GM18526 (cell line): Measurements from ENCODE around the gene C1QBP.
A peak's percentile ranks its signal among the peaks of the same experiment; 100 is the strongest.

Experiments
- POLR2A ChIP-seq: IDR thresholded peaks from 3 replicates; pipeline ENCODE4 v1.6.1; 2011; ENCODE audit not compliant: insufficient read length; ENCODE audit errors: extremely low read depth

Gene C1QBP

DNA sequence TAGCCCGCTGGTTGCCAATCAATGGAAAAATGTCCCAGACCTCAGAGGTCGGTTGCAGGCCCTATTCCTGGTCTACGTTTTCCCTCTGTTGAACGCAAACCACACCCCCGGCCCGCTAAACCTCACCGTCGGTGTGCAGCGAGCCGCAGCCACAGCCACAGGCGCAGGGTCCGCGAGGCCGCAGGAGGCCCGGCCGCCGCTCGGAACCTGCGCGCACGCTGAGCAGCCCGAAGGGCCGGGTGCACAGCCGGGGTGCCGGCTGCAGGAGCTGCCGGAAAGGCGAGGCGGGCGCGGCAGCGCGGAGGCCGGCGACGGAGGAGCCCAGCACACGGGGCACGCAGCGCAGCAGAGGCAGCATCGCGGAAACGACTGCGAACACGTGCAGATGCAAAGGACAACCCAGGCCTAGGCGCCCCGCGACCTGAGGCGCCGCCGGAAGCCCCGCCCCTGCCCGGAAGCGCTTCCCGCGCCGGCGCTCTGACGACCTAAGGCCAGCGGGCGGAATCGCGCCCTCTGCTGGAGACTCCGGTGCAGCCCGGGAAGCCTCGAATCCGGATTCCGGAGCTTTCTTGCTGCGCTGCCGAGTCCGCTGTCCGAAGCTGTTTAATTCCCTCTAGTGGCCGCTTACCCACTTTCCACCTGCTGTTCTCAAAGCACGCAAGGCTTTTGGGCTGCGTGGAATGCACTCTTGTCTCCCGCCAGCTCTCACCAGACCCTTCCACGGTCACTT, at the start of gene C1QBP:
C1QBP (minus strand) TSS at position 440 of the 730 bp plus-strand sequence; CDS start at position 358, 82 bp downstream.
- peak; percentile 92 for TF ChIP-seq POLR2A

- no peak for TF ChIP-seq POLR2A
Observed at GRCh38 chr17:5488752-5489151, 49.8 kb upstream of the C1QBP start.

DNA sequence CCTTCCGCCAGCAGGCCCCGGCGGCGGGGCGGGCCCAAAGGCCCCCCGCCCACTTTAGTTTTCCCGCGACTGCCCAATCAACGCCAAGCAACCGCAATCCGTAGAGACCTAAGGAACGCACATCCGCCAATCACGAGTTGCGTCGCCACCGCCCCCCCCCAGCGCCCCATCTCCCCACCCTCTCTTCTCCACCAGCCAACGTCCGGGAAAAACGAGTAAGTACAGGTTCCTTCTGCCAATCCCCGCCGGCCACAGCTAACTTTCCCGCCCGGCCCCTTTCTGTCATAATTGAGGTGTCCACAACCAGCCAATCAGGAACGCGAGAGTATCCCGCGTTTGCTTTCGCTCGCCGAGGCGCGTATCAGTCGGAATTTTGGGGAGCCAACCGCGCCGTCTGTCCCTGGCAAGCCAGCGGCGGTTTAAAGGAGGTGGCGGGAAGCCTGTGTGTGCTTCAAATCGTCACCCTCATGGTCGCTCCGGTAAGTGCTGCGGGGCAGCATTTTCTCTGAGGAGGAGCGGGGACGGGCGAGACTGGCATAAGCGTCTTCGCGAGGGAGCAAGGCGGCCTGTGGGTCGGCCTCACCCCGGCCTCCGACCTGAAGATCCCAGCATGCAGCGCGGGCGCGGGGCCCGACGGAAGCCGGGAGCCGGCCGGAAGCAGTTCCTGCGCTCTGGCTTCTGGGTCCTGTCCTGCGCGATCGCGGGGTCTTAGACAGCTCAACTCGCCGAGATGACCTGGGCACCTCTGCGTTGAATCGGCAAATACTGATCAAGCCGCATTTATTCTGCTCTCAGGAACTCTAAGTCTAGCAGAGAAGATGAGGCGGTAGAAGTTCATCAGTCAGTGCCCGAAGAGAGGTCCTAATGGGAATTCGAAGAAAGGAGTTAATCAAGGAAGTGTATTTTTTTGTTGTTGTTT, 47.5 kb upstream of the C1QBP start, which contains the start of gene MIS12:
MIS12 (plus strand) TSS at position 361 of the 919 bp plus-strand sequence. CDS start 2,297 bp downstream, outside the sequence.
- peak; percentile 75 for TF ChIP-seq POLR2A

GRCh38 chr17:5485270-5486205, 46.6 kb upstream of the C1QBP start, which contains the start of gene DERL2:
DERL2 (minus strand) TSS chr17:5486178; CDS start chr17:5486161, 17 bp downstream.
- peak; percentile 64 for TF ChIP-seq POLR2A

GRCh38 chr17:5481451-5481850, 42.5 kb upstream of the C1QBP start:
- TF ChIP-seq POLR2A, result no peak

DNA sequence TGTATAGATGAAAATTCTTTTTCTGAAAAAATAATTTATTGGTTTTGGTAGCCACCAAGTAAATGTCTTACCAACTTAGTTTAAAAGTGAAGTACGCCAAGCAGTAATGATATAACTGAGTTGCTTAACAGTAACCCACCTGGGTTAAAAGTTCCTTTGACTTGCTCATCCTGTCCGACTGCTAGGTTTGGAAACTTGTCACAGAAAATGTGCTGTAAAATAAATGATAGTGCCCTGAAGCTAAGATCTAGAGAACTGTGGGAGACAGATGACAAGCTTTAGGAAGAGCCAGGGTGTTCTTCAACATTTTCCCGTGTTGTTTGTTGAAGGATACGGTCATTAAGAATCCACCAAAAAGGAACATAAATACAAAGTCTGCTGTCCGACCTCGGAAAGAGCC, 42.0 kb upstream of the C1QBP start:
- TF ChIP-seq POLR2A, result no peak

DNA sequence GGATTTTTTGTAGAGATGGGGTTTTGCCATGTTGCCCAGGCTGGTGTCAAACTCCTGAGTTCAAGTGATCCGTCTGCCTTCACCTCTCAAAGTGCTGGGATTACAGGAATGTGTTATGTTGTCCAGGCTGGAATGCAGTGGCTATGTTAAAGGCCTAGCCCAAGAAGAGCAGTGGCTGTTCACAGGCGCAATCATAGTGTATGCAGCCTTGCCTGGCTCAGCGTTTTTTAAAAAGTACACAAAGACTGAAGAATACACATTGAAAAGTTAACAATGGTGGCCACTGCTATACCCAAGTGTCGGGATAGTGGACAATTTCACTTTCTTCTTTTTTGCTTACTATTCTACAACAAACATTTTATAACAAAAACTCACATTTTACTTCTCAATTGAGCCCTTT, 40.0 kb upstream of the C1QBP start:
- no peak for TF ChIP-seq POLR2A

DNA sequence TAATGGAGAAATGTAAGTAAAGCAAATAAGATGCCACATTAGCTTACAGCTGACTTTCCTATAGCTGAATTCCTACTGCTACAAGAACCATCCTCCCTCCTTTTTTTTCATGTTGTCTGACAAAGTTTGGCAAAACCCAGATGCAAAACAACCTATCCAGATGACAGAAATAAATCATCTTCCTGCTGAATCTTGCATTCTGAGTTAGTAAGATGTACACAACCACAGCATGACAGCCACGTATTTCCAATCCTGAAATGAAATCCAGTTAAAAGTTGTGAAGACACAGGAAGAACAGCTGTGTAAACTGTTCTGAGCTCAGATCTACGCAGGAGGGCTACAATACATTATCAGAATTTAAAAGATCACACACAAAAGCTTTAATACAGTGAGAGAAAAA, 35.0 kb upstream of the C1QBP start:
- TF ChIP-seq POLR2A, result no peak

DNA sequence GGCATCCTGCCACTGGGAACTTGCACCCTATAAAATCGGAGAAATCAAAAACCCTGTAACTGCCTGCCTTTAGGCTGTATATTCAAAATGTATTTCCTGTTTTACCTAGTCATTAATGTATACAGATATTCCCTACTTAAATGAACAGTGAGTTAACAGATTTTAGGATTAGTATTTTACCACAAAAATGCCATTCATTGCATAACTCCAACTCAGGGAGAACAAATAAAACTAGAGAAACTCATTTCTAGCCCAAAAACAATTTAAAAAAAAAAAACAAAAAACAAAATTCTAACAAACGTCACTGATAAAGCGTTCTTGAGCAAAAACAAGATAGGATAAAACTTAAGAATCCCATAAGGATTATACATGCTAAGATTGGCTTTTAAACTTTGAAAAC, 33.6 kb upstream of the C1QBP start:
- no peak for TF ChIP-seq POLR2A

DNA sequence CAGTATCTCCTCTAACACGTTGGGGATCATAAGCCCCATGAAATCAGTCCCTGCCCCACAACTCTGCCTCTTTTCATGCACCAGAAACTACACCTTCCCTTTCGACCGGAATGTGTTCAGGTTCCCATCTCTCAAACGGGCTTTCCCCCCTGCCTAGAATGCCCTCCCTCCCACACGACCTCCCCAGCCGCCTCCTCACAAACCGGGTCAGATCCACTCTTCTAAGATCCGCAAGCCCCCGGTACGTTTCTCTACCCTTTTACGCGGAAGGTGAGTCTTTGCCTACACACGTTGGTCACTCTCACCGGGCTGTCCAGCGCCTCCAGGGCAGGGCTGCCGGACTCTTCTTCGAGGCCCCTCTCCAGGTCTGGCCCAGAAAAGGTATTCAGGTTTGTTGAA, 29.1 kb upstream of the C1QBP start:
- TF ChIP-seq POLR2A, result no peak

DNA sequence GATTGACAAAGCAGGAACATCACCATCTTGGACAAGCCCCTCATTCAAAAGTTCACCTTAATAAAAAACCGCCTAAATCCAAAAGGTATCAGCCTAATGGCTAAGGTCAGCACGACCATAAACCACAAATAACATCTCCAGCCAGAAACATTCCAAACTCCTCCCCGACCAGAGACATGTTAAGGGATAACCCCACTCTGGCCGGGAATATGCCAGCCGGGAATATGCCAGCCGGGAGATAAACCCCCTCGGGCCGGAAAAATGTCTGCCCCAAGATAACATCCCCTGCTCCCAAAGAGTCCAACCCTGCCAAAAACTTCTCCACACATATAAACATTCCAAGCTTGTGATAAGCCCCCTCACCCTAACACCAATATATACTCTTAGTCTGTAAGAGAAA, 28.5 kb upstream of the C1QBP start:
- no peak for TF ChIP-seq POLR2A

DNA sequence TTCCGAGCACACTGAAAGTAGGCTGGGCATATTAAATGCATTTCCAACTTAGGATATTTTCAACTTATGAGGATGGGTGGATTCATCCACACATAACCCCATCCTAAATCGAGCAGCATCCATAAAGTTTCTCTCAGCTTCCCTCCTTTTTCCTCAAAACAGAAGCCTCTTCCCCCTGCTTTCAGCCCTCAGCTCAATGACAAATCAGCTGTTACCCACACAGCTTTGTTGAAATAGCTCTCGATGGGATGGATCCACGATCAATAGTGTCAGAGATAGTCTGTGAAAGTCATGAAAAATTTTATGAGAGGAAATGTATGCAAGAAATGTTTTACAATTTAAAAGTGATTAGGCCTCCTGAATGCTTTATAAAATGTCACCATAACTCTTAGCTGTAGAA, 27.3 kb upstream of the C1QBP start:
- TF ChIP-seq POLR2A, result no peak

GRCh38 chr17:5464717-5465507, 26.0 kb upstream of the C1QBP start:
- TF ChIP-seq POLR2A, result no peak

DNA sequence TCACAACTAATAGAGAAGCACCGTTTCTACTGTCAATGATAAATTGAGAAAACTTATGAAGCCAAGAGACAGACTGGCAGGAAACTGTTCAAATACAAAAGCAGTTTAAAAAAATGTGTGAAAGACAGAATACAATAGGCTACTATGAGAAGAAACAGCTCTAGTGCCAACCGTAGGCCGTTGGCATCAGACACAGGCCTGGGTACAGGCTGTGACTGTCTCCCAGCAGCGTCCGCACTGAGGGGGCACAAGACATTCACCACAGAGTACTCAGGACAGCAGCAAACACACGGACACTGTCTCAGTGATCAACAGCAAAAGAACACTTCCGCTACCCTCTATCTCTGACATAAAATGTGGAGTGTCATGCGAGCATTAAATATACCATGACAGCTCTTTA, 7.8 kb upstream of the C1QBP start:
- TF ChIP-seq POLR2A, result no peak
